ENCODE results near the gene KLHL1. TPM values are rescaled to one million over a fixed set of nuclear protein-coding genes. Genes with fewer than 3 reads are reported as not detected.
"Not testable (repeated sequence)": the region's sequence is repeated elsewhere in the genome, so short reads cannot be mapped to it uniquely, and the experiment has no call there.

The KLHL1 gene, protein sequence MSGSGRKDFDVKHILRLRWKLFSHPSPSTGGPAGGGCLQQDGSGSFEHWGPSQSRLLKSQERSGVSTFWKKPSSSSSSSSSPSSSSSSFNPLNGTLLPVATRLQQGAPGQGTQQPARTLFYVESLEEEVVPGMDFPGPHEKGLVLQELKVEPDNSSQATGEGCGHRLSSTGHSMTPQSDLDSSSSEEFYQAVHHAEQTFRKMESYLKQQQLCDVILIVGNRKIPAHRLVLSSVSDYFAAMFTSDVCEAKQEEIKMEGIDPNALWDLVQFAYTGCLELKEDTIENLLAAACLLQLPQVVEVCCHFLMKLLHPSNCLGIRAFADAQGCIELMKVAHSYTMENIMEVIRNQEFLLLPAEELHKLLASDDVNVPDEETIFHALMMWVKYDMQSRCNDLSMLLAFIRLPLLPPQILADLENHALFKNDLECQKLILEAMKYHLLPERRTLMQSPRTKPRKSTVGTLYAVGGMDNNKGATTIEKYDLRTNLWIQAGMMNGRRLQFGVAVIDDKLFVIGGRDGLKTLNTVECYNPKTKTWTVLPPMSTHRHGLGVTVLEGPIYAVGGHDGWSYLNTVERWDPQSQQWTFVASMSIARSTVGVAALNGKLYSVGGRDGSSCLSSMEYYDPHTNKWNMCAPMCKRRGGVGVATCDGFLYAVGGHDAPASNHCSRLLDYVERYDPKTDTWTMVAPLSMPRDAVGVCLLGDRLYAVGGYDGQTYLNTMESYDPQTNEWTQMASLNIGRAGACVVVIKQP
- under 1 TPM in 1 of 2 donors, not detected in 1; 0.15 TPM for total RNA-seq
- 1.4 TPM for polyA plus RNA-seq (2013, experiment 1 of 2)
- 0.99 TPM for polyA plus RNA-seq (2013, experiment 2 of 2)
- long read RNA-seq, experiment 1, result 0 reads
- long read RNA-seq, experiment 2, partial matches to known transcripts, result 0 of 1 reads
- long read RNA-seq, experiment 2, other reads (novel, unspliced or antisense), result 1 of 1 reads
- long read RNA-seq, experiment 3, result 0 reads
- long read RNA-seq, experiment 4, result 0 reads

DNA sequence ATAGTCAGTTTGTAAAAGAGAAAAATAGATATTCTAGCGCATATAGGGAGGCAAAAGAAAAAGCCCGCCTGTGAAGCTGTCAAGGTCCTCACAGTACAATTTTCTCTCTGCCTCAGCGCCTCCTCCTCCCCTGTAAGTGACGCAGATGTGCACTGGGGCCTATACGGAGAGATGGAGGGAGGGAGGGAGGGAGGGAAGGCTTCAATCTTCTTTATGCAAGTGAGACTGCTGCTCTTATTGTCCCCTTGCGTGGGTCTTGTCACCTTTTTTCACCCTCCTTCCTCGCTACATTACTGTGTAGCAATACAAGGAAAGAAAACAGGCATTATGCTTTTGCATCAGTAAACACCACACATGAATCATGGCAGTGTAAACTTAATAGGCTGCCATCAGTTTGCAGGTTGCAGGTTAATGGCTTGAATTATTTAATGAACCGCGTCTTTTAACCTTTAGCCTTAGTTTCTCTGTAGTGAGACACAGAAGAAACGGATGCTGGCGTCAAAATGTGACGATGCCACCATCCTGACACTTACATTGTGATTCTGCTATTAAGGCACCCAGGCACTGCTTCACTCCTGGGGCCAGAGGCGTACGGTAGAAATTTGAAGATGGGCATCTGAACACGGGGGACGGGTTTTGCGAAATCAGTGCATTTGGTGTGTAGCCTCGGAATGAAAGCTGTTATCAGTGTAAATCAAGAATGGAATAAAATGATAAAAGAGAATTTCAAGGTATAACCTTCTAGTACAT, at the start of gene KLHL1:
KLHL1 (minus strand) TSS at position 97 of the 750 bp plus-strand sequence. CDS start 753 bp downstream, outside the sequence.
- Histone ChIP-seq H3K27ac (ENCODE audit: low read depth, low read length) (peak within 1 kb of the TSS; percentile 17), H3K9ac (ENCODE audit: extremely low read depth, low read length, poor library complexity, severe bottlenecking) (no peak within 1 kb of the TSS)

DNA sequence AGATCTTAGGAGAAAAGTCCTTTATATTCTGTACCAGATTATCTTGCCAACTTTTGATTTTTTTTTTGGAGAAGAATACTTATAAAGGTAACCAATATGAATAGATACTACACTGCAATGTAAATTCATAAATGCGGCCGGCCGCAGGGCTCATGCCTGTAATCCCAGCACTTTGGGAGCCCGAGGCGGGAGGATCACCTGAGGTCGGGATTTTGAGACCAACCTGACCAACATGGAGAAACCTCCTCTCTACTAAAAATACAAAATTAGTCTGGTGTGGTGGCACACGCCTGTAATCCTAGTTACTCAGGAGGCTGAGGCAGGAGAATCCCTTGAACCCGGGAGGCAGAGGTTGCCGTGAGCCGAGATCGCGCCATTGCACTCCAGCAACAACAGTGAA, 34.4 kb upstream of the KLHL1 start:
- not testable (repeated sequence) for DNase-seq; H3K9me3 Mint-ChIP-seq; H3K27me3 ChIP-seq (ENCODE audit: control insufficient read depth, insufficient read depth, low read length, poor library complexity, severe bottlenecking); H3K27ac Mint-ChIP-seq; H3K9ac ChIP-seq (ENCODE audit: extremely low read depth, low read length, poor library complexity, severe bottlenecking); H3K36me3 ChIP-seq (ENCODE audit: control insufficient read depth, insufficient read depth, low read length); H3K9me3 ChIP-seq (ENCODE audit: control insufficient read depth, low read length); H3K27me3 Mint-ChIP-seq (ENCODE audit: insufficient read depth); H3K36me3 Mint-ChIP-seq (ENCODE audit: low read depth); H3K27ac ChIP-seq (ENCODE audit: low read depth, low read length); H3K4me3 ChIP-seq (ENCODE audit: low read length); H3K4me3 Mint-ChIP-seq; H3K4me1 ChIP-seq (ENCODE audit: control insufficient read depth, insufficient read depth, low read length); H3K4me1 Mint-ChIP-seq
- WGBS, 2 experiments (ENCODE audit: insufficient coverage in 1 of 2, insufficient read length in 1 of 2), result 91 to 95% methylated on average over 9 to 12 of the region's 12 CpGs

More for the DNA sequence above, at the start of gene KLHL1:
- H3K27me3 ChIP-seq (ENCODE audit: control insufficient read depth, insufficient read depth, low read length, poor library complexity, severe bottlenecking), result peaks cover 62% of the 10 kb centered on the region
- Mint-ChIP-seq H3K4me1 (peaks cover 2% of the 10 kb centered on the region), H3K27ac (no peak within 1 kb of the TSS), H3K9me3 (no peaks in the 10 kb centered on the region), H3K36me3 (ENCODE audit: low read depth) (no peaks in the 10 kb centered on the region), H3K27me3 (ENCODE audit: insufficient read depth) (peaks cover 53% of the 10 kb centered on the region), H3K4me3 (peak within 1 kb of the TSS; percentile 55)
- TF ChIP-seq, protein P1, sequence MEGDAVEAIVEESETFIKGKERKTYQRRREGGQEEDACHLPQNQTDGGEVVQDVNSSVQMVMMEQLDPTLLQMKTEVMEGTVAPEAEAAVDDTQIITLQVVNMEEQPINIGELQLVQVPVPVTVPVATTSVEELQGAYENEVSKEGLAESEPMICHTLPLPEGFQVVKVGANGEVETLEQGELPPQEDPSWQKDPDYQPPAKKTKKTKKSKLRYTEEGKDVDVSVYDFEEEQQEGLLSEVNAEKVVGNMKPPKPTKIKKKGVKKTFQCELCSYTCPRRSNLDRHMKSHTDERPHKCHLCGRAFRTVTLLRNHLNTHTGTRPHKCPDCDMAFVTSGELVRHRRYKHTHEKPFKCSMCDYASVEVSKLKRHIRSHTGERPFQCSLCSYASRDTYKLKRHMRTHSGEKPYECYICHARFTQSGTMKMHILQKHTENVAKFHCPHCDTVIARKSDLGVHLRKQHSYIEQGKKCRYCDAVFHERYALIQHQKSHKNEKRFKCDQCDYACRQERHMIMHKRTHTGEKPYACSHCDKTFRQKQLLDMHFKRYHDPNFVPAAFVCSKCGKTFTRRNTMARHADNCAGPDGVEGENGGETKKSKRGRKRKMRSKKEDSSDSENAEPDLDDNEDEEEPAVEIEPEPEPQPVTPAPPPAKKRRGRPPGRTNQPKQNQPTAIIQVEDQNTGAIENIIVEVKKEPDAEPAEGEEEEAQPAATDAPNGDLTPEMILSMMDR (conservative IDR thresholded peaks at IDR 0.05), result no peak
- 85 to 87% methylated on average over 11 to 15 of the region's 18 CpGs for WGBS, 2 experiments (ENCODE audit: insufficient coverage in 1 of 2, insufficient read length in 1 of 2)
- no peaks in the 10 kb centered on the region for H3K36me3 ChIP-seq (ENCODE audit: control insufficient read depth, insufficient read depth, low read length)
- H3K9me3 ChIP-seq (ENCODE audit: control insufficient read depth, low read length), result no peaks in the 10 kb centered on the region
- H3K4me1 ChIP-seq (ENCODE audit: control insufficient read depth, insufficient read depth, low read length), result no peaks in the 10 kb centered on the region
- peak within 1 kb of the TSS; percentile 78 for H3K4me3 ChIP-seq (ENCODE audit: low read length)
- no peak for DNase-seq

DNA sequence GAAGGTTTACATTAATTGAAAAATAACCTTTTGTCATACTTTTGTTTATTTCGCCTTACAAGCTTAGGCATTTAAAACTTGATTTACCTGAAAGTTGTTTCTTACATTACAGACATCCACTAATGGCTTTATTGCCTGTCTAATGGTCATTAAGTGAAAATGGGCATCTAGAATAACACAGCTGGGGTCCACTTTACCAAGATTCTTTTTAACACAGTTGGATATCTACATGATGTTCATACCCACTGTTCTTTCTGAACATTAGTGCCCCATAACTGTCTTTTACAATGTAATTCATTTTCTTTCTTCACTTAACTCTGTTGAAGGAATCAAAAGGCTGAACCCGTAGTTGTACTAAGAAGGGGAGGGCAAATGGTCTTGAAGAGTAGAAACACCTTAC, 19.8 kb upstream of the KLHL1 start:
- no peak overlapping the region for H3K4me3 Mint-ChIP-seq
- no peaks in the 10 kb centered on the region for H3K36me3 ChIP-seq (ENCODE audit: control insufficient read depth, insufficient read depth, low read length)
- H3K36me3 Mint-ChIP-seq (ENCODE audit: low read depth), result no peaks in the 10 kb centered on the region
- no peaks in the 10 kb centered on the region for H3K4me1 ChIP-seq (ENCODE audit: control insufficient read depth, insufficient read depth, low read length)
- no peak for DNase-seq
- H3K27me3 ChIP-seq (ENCODE audit: control insufficient read depth, insufficient read depth, low read length, poor library complexity, severe bottlenecking), result no peaks in the 10 kb centered on the region
- H3K27me3 Mint-ChIP-seq (ENCODE audit: insufficient read depth), result no peaks in the 10 kb centered on the region
- no peaks in the 10 kb centered on the region for H3K9me3 ChIP-seq (ENCODE audit: control insufficient read depth, low read length)
- no peak overlapping the region for H3K27ac Mint-ChIP-seq
- H3K4me1 Mint-ChIP-seq, result peaks cover 5% of the 10 kb centered on the region
- 93% methylated on average over 2 of the region's 2 CpGs; no CpG with 5 or more reads in 1 of the 2 experiments for WGBS, 2 experiments (ENCODE audit: insufficient coverage in 1 of 2, insufficient read length in 1 of 2)
- H3K27ac ChIP-seq (ENCODE audit: low read depth, low read length), result no peak overlapping the region
- H3K9ac ChIP-seq (ENCODE audit: extremely low read depth, low read length, poor library complexity, severe bottlenecking), result no peak overlapping the region
- no peak overlapping the region for H3K4me3 ChIP-seq (ENCODE audit: low read length)
- H3K9me3 Mint-ChIP-seq, result no peaks in the 10 kb centered on the region
- TF ChIP-seq, protein P1 (conservative IDR thresholded peaks at IDR 0.05), result no peak

Measured in endodermal cell (in vitro differentiated cells).